Mammary epithelial cell (primary cell): ENCODE data around the gene F7.

Experiments used
- EZH2 ChIP-seq: IDR thresholded peaks from 2 replicates; pipeline ENCODE4 v1.6.1; 2012; ENCODE audit warnings: low read length, inconsistent platforms, borderline replicate concordance
- TF ChIP-seq, protein P1 (sequence below), 2 donors: IDR thresholded peaks in 1 of 2; conservative IDR thresholded peaks in 1 of 2; 2 replicates each; pipeline ENCODE4 v1.5.1; 2011 to 2012; ENCODE audit warnings: inconsistent platforms in 2 of 2, low read length in 2 of 2, mild to moderate bottlenecking in 2 of 2, control low read depth in 1 of 2, low read depth in 1 of 2; ENCODE audit not compliant: insufficient read depth in 1 of 2; ENCODE audit errors: extremely low read depth in 1 of 2

DNA sequence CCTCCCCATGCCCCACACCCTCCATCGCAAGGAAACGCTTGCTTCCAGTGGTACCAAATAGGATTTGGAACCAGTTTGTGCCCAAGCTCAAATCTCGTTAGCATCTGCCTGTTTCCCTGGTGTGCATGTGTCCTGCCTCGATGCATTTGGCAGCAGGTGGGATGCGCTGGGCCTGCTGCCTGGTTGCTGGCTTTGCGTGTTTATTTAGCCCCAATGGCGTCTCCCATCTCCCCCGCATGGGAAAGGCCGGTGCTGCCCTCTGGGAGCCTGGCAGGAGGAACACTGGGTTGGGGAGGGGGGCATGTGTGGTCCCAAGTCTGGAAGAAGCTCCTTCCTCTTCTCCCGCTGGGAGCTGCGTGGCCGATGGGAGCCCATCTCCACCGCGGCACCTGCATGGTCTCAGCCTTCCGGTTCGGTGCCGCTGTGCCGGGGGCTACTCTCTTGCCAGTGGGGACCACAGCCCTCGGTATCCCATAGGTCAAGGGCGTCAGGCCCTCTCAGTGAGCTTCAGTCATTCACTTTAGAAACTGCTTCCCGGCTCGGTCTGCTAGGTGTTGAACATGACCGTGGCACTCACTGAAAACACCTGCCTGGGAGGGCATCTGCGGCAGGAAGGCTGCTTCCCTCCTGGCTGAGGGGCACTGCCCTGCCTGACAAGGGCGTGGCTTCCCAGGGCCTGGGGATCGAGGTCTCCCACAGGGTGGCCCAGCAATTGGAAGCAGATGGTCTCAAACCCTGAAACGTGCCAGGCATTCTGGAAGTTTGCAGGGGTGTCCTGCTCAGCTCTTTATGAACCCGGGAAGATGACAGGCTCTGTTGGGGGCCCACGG, 11.8 kb upstream of the F7 start:
- TF ChIP-seq, protein P1, sequence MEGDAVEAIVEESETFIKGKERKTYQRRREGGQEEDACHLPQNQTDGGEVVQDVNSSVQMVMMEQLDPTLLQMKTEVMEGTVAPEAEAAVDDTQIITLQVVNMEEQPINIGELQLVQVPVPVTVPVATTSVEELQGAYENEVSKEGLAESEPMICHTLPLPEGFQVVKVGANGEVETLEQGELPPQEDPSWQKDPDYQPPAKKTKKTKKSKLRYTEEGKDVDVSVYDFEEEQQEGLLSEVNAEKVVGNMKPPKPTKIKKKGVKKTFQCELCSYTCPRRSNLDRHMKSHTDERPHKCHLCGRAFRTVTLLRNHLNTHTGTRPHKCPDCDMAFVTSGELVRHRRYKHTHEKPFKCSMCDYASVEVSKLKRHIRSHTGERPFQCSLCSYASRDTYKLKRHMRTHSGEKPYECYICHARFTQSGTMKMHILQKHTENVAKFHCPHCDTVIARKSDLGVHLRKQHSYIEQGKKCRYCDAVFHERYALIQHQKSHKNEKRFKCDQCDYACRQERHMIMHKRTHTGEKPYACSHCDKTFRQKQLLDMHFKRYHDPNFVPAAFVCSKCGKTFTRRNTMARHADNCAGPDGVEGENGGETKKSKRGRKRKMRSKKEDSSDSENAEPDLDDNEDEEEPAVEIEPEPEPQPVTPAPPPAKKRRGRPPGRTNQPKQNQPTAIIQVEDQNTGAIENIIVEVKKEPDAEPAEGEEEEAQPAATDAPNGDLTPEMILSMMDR (conservative IDR thresholded peaks at IDR 0.05 in 1 of 2, IDR thresholded peaks at IDR 0.05 in 1 of 2; ENCODE audit: extremely low read depth in 1 of 2, insufficient read depth in 1 of 2, low read depth in 1 of 2, low read length in 2 of 2) = no peak
- no peak for TF ChIP-seq EZH2
